Measurements from ENCODE around the gene TRAPPC10.

DNA sequence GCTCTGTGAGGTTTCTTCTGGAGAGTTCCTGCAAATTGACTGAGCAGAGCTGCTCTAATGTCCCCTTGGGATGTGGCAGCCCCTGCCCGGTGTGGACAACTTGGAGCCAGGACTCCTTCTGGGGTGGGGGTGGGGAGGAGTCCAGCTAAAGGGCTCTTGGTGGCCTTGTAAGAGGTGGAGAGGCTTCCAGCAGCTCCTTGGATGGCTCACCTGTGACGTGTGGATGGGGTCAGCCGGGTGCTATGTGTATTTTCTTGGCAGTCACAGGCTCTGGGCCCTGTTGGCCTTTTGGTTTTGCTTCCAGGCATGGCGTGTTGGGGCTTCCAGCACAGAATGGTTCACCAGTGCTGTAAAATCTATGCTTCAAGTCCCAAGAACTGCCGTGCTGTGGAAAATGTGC lies 38.2 kb downstream of the TRAPPC10 start:
- TF ChIP-seq, protein P1, sequence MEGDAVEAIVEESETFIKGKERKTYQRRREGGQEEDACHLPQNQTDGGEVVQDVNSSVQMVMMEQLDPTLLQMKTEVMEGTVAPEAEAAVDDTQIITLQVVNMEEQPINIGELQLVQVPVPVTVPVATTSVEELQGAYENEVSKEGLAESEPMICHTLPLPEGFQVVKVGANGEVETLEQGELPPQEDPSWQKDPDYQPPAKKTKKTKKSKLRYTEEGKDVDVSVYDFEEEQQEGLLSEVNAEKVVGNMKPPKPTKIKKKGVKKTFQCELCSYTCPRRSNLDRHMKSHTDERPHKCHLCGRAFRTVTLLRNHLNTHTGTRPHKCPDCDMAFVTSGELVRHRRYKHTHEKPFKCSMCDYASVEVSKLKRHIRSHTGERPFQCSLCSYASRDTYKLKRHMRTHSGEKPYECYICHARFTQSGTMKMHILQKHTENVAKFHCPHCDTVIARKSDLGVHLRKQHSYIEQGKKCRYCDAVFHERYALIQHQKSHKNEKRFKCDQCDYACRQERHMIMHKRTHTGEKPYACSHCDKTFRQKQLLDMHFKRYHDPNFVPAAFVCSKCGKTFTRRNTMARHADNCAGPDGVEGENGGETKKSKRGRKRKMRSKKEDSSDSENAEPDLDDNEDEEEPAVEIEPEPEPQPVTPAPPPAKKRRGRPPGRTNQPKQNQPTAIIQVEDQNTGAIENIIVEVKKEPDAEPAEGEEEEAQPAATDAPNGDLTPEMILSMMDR (IDR thresholded peaks at IDR 0.05): no peak
- TF ChIP-seq EP300 (IDR thresholded peaks at IDR 0.05) (no peak), POLR2A (IDR thresholded peaks at IDR 0.05) (no peak)
